Stimulated activated CD8-positive, alpha-beta memory T cell treated with anti-CD3 and anti-CD28 coated beads, Interleukin-12 subunit alpha, Interleukin-12 subunit beta, amount 100 ng/mL, for 1 hour (primary cell): Measurements from ENCODE around the gene NAA25.

Source experiments
- DNase-seq: peaks from one replicate; pipeline ENCODE4 v3.0.0-alpha.2; 2020; ENCODE audit warnings: low read depth

The NAA25 gene

DNA sequence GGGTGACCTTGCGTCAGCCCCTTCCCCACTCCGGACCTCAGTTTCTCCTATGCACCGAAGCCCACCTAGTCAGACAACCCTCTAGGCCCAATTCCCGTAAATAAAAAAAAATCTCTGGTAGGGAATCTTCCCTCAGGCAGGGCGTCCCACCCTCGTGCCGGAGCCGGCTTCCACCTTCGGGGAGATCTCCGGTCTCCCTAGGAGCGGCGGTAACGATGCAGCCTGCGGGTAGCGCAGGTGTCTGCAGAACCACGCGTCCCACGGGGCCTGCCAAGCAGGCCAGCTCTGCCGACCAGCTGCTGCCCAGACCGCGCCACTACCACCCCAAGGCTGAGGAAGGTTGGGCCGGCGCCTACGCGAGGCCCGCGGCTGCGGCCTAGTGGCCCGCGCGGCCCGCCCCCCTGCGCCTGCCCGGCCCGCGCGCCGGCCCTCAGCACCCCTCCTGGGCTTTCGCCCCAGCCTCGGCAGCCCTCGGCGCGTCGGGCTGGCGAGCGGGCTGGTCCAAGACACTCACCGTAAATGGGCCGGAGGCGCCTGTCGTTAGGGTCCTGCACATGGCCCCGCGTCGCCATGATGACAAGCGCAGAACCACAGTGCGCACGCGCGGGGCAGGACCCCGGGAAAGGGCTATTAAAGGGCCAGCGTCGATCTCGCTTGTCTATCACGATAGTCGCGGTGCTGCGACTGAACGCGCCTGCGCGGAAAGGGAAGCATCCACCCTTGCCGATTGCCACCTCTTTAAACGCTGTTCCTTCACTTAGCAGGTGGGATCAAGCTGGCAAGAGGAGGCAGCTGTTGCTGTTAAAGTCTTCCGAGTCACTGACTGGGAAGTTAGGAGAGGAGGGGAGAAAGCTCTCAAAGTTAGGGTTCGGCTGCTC, at the start of gene NAA25:
Gene NAA25 (minus strand): TSS at position 582 of the 878 bp plus-strand sequence. CDS start 10 bp downstream, at position 572.
- DNase-seq: peak; percentile 79

GRCh38 chr12:112153893-112154219, 45.3 kb upstream of the NAA25 start:
- no peak for DNase-seq

DNA sequence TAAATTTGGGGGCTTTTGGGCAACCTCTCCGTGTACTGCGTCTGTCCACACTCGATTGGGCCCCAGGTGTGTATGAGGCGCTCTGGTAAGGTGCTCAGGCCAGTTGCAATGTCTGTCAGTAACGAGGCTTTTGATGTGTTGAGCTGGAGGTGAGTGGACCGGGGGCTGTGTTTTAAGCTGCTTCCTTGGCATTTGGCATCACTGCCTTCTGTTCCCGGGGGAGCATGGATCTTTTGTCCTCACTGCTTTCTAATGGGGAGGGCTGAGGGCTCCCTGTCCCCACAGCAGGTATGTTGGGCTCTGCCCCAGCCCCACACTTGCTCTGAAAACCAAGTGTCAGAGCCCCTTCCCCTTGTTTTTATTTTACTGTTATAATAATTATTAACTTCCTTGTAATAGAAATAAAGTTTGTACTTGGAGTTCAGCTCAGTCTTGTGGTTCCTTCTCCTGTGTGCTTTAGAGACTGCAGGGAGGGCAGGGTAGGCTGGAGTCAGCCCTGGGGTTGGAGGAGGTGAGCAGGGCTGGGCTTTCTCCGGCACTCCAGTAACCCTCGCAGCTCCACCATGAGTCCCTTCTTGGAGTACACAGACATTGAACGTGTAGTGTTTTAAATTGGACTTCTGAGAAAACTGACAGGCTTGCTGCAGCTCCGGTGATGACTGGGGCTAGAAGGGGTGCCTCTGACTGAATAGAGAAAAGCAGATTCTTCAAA, 44.8 kb upstream of the NAA25 start:
- no peak for DNase-seq

GRCh38 chr12:112151766-112152541, 43.4 kb upstream of the NAA25 start:
- no peak for DNase-seq

GRCh38 chr12:112149596-112149995, 41.0 kb upstream of the NAA25 start:
- DNase-seq: no peak

- no peak for DNase-seq
These were observed 39.5 kb upstream of the NAA25 start for GRCh38 chr12:112148031-112148513.

DNA sequence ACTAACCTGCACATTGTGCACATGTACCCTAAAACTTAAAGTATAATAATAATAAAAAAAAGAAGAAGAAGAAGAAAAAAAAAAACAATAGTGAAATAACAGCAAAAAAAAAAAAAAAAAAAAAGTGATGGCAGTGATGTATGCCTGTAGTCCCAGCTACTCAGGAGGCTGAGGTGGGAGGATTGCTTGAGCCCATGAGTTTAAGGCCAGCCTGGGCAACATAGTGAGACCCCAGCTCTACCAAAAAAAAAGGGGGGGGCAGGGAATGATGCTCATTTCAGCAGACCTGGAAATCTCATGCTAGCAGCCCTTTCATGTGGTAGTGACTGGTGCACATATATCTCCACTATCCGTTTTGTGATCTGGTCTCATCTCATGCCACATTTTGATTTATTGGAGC, 37.5 kb upstream of the NAA25 start:
- DNase-seq: no peak

DNA sequence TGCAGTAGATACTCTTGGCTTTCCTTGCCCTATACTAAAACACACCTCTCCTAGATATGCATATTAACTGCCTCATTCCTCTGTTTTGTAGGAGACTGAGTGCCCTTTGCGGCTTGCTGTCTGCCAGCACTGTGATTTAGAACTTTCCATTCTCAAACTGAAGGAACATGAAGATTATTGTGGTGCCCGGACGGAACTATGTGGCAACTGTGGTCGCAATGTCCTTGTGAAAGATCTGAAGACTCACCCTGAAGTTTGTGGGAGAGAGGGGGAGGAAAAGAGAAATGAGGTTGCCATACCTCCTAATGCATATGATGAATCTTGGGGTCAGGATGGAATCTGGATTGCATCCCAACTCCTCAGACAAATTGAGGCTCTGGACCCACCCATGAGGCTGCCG, 32.1 kb upstream of the NAA25 start:
- no peak for DNase-seq

DNA sequence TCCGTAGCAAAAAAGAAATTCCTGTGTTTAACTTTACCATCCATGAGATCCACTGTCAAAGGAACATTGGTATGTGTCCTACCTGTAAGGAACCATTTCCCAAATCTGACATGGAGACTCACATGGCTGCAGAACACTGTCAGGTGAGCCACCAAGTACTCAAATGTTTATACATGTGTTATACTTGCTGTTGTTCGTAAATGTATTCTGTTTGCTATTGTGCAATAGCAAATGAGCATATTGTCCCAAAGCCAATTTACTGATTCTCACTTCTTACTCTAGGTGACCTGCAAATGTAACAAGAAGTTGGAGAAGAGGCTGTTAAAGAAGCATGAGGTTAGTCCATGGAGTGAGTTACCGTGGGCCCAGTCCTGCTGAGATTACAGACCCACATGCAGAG, 26.1 kb upstream of the NAA25 start:
- no peak for DNase-seq

GRCh38 chr12:112133418-112133817, 24.8 kb upstream of the NAA25 start:
- DNase-seq: no peak

DNA sequence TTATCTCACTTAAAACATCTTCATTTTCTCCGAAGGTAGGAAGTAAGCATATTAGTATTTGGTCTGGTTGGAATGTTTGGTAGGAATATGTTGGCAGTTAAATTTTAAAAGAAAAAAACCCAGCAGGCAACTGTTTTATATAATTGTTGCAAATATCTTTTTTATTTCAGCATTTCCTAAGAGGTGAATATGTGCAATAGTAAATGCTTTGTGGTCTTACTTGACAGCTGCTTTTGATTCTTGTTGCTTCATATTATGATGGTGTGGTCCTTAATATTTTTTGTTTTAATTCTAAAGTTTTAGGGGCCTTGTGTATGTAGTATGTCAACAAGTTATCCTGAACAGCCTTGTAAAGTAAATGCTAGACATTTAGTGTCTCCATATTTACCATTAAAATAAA, 23.1 kb upstream of the NAA25 start:
- no peak for DNase-seq

DNA sequence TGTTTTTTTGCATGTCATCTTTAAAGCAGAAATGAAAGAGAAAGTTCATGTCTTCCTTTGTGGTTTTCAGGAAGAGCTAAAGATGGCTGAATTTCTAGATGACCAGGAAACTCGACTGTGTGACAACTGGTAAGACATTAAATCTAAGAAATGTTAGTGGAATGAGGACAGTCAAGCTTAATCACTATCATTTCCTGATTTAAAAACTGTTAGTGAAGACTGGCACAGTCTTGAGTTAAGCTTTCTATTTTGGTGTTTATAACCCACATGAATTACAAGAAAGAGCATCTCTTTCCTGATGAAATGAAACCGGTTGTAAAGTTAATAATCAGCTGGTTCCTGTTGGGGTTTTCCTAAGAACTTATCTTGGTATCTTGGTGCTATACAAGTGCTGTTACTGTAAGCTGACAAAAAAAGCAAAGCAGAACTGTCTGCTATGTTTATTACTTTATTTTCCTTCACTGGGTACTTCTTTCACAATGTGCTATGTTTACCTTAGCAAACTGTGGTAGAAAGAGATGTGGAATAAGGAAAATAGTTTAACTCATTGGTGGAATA, 21.9 kb upstream of the NAA25 start:
- no peak for DNase-seq

DNA sequence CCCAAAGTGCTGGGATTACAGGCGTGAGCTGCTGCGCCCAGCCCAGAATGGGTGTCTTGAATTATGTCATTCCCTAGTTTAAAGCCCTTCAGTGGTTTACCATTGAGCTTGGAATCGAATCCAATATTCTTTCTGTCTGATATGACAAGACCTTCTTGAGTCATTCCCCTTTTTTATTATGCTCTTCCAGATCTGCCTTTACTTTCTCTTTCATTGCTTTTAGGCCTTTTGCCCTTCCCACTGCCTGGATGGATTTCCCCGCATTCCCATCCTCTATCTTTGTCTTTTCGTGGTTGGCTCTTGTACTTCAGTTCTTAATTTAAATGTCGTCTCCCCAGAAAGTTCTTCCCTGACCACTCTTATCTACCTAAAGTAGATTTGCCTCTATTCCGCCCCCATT, 18.3 kb upstream of the NAA25 start:
- no peak for DNase-seq

DNA sequence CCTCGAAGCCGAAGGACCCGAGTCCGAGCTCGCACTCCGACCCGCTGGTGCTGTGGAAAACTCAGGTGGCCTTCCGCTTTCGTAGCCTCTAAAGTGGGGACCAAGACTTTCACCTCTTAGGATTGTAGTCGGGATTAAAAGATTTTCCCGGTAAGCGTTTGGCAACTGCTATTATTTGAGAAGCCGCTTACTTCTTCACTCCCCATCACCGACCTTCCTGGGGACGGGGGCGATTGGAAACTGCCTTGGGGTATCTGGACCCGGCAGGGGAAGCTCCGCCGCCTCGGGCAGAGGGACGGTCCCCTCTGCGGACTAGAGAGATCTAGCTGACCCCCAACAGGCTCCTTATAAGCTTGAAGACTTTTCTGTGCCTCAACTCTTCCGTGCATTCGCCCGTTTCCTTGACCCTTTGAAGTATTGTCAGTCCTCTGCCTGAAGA, 17.4 kb upstream of the NAA25 start:
- DNase-seq: no peak

- peak; percentile 96 for DNase-seq
These were observed 16.8 kb upstream of the NAA25 start, which contains the start of gene TRAFD1 for GRCh38 chr12:112125250-112125999. Gene TRAFD1, plus strand, starts transcription at chr12:112125560. Its CDS starts 4,963 bp downstream, at chr12:112130523.

- no peak for DNase-seq
These were observed 16.3 kb upstream of the NAA25 start for GRCh38 chr12:112124918-112125249.

DNA sequence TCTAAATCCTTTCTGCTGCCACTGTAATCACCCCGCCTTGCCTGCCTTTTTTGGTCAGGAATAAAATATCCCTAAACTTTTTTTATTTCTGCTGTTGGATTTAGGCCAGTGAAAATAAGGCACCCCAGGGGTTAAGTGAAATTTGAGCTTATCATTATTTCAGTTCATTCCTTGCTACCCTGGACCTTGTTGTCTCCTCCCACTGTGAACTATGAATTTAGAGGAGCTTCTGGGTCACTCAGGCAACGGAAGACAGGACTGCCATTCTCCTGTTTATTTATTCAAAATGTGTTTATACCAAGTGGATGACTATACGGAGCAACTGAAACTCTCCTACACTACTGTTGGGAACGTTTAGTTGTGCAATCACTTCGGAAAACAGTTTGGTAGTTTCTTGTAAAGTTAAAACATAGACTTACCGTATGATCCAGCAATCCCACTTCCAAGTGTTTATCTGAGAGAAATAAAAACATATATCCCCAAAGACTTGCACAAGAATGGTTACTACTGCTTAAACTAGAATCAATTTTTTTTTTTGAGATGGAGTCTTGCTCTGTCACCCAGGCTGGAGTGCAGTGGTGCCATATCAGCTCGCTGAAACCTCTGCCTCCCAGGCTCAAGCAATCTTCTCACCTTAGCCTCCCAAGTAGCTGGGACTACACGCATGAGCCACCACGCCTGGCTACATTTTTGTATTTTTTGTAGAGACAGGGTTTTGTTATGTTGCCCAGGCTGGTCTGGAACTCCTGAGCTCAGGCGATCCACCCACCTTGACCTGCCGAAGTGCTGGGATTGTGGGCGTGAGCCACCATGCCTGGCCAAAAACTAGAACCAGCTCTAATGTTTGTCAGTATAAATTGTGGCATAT, 14.5 kb upstream of the NAA25 start:
- DNase-seq: no peak

- DNase-seq: no peak
These were observed 13.4 kb upstream of the NAA25 start for GRCh38 chr12:112121780-112122565.

GRCh38 chr12:112117685-112118084, 9.1 kb upstream of the NAA25 start:
- no peak for DNase-seq
